Measurements from ENCODE around the gene ELL. TPM values are rescaled to one million over a fixed set of nuclear protein-coding genes. Genes with fewer than 3 reads are reported as not detected.

The ELL gene
- total RNA-seq, 4 donors from 2014 or later, result 16.2 to 72.2 (median 18.0) TPM

GRCh38 chr19:18428173-18428786, 93.6 kb downstream of the ELL start:
- in situ Hi-C loops (cut with MboI; ENCODE audit: low pct_ligation_motif_present in 1 of 4, low pct_unique_long_range_greater_than_20kb in 1 of 4, low sequenced_read_pairs in 3 of 4), result no loop called here
- intact Hi-C loops (cut with DNase I; ENCODE audit: low total_unique reads), result no loop called here
- Histone ChIP-seq H3K27me3 (no peaks in the 10 kb centered on the region), H3K4me1 (peaks cover 24 to 48% (median 38%) of the 10 kb centered on the region in 4 donors), H3K27ac (peak overlapping the region; percentile 76 to 82 (median 78)), H3K9me3 (no peaks in the 10 kb centered on the region), H3K4me3 (peak overlapping the region in 1 of 4 donors; percentile 42), H3K36me3 (no peaks in the 10 kb centered on the region)
- TF ChIP-seq POLR2A (IDR thresholded peaks at IDR 0.05) (no peak), POLR2AphosphoS5 (IDR thresholded peaks at IDR 0.05) (no peak), EP300 (IDR thresholded peaks at IDR 0.05; ENCODE audit: low read depth) (no peak), CTCF (IDR thresholded peaks at IDR 0.05) (no peak)
- no peak for DNase-seq
- 79% methylated on average over 16 of the region's 17 CpGs; no CpG with 5 or more reads in 1 of the 2 donors for WGBS, 2 donors (ENCODE audit: low coverage in 1 of 2)

GRCh38 chr19:18427743-18428113, 94.1 kb downstream of the ELL start:
- H3K36me3 ChIP-seq, result no peaks in the 10 kb centered on the region
- no peaks in the 10 kb centered on the region for H3K9me3 ChIP-seq
- no peaks in the 10 kb centered on the region for H3K27me3 ChIP-seq
- peaks cover 25 to 47% (median 34%) of the 10 kb centered on the region in 4 donors for H3K4me1 ChIP-seq
- intact Hi-C loops (cut with DNase I; ENCODE audit: low total_unique reads), result no loop called here
- no peak overlapping the region for H3K4me3 ChIP-seq
- TF ChIP-seq POLR2AphosphoS5 (IDR thresholded peaks at IDR 0.05) (no peak), EP300 (IDR thresholded peaks at IDR 0.05; ENCODE audit: low read depth) (no peak), POLR2A (IDR thresholded peaks at IDR 0.05) (no peak), CTCF (IDR thresholded peaks at IDR 0.05) (no peak)
- DNase-seq, result no peak
- in situ Hi-C loops (cut with MboI; ENCODE audit: low pct_ligation_motif_present in 1 of 4, low pct_unique_long_range_greater_than_20kb in 1 of 4, low sequenced_read_pairs in 3 of 4), result no loop called here
- H3K27ac ChIP-seq, result peak overlapping the region in 1 of 4 donors; percentile 77
- WGBS, 2 donors (ENCODE audit: low coverage in 1 of 2), result 81% methylated on average over 5 of the region's 12 CpGs; no CpG with 5 or more reads in 1 of the 2 donors

GRCh38 chr19:18427080-18427742, 94.7 kb downstream of the ELL start:
- H3K4me1 ChIP-seq, result peaks cover 25 to 51% (median 34%) of the 10 kb centered on the region in 4 donors
- H3K27ac ChIP-seq, result peak overlapping the region in 1 of 4 donors; percentile 82
- no peak for DNase-seq
- TF ChIP-seq POLR2AphosphoS5 (IDR thresholded peaks at IDR 0.05), result no peak
- no peak for TF ChIP-seq POLR2A (IDR thresholded peaks at IDR 0.05)
- H3K9me3 ChIP-seq, result no peaks in the 10 kb centered on the region
- H3K4me3 ChIP-seq, result no peak overlapping the region
- in situ Hi-C loops (cut with MboI; ENCODE audit: low pct_ligation_motif_present in 1 of 4, low pct_unique_long_range_greater_than_20kb in 1 of 4, low sequenced_read_pairs in 3 of 4), result no loop called here
- no peaks in the 10 kb centered on the region for H3K27me3 ChIP-seq
- intact Hi-C loops (cut with DNase I; ENCODE audit: low total_unique reads), result no loop called here
- WGBS, 2 donors (ENCODE audit: low coverage in 1 of 2), result 81% methylated on average over 16 of the region's 16 CpGs; no CpG with 5 or more reads in 1 of the 2 donors
- H3K36me3 ChIP-seq, result no peaks in the 10 kb centered on the region

- Histone ChIP-seq H3K27me3 (no peaks in the 10 kb centered on the region), H3K36me3 (no peaks in the 10 kb centered on the region), H3K9me3 (no peaks in the 10 kb centered on the region), H3K4me1 (peaks cover 25 to 54% (median 35%) of the 10 kb centered on the region in 4 donors), H3K4me3 (no peak overlapping the region), H3K27ac (peak overlapping the region; percentile 59 to 82 (median 66))
- TF ChIP-seq POLR2A (IDR thresholded peaks at IDR 0.05) (no peak), CTCF (IDR thresholded peaks at IDR 0.05) (no peak)
- DNase-seq, result no peak
- intact Hi-C loops (cut with DNase I; ENCODE audit: low total_unique reads), result no loop called here
- in situ Hi-C loops (cut with MboI; ENCODE audit: low pct_ligation_motif_present in 1 of 4, low pct_unique_long_range_greater_than_20kb in 1 of 4, low sequenced_read_pairs in 3 of 4), result no loop called here
- 47% methylated on average over 3 of the region's 8 CpGs; no CpG with 5 or more reads in 1 of the 2 donors for WGBS, 2 donors (ENCODE audit: low coverage in 1 of 2)
These were observed 95.5 kb downstream of the ELL start for GRCh38 chr19:18426416-18426767.

Measured in transverse colon (tissue), 4 donors.